OCI-LY7 (cell line): ENCODE data around the gene MEAK7.
"Not testable (repeated sequence)": the region's sequence is repeated elsewhere in the genome, so short reads cannot be mapped to it uniquely, and the experiment has no call there.

Experiments
- EZH2phosphoT487 ChIP-seq: fragments of 200-600 bp; sonication (generic); IDR thresholded peaks from 2 replicates; pipeline ENCODE4 v1.6.1; 2018; ENCODE audit warnings: low read depth, borderline replicate concordance, mild to moderate bottlenecking, mixed run types, antibody characterized with exemption, low read length, moderate library complexity, mixed read lengths
- TF ChIP-seq, protein P1 (sequence below): fragments of 200-600 bp; sonication (generic); conservative IDR thresholded peaks from 2 replicates; pipeline ENCODE4 v1.5.1; 2014; ENCODE audit warnings: mild to moderate bottlenecking, antibody characterized with exemption, low read length, moderate library complexity, mixed read lengths

DNA sequence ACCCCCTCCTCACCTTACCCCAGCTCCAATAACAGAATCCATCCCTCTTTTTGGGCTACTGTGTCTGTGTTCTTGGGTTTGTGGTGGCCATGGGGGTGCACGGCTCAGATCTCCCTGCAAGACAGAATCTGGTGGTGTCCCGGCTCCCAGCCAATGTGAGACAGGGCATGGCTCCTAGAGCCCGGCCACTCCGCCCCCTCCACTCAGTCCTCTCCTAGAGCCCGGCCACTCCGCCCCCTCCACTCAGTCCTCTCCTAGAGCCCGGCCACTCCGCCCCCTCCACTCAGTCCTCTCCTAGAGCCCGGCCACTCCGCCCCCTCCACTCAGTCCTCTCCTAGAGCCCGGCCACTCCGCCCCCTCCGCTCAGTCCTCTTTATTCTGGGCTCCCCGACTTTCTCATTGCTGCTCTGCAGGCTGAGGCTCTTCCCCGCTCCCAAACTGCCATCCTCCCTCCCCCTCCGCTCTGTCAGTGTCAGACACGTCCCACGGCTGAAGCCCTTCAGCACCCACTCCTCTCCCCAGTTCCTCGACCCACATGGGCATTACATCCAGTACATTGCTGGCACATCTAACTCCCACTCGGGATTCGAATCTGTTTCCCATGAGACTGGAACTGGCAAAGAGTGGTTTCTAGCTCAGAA, 20.6 kb upstream of the MEAK7 start:
- TF ChIP-seq, protein P1, sequence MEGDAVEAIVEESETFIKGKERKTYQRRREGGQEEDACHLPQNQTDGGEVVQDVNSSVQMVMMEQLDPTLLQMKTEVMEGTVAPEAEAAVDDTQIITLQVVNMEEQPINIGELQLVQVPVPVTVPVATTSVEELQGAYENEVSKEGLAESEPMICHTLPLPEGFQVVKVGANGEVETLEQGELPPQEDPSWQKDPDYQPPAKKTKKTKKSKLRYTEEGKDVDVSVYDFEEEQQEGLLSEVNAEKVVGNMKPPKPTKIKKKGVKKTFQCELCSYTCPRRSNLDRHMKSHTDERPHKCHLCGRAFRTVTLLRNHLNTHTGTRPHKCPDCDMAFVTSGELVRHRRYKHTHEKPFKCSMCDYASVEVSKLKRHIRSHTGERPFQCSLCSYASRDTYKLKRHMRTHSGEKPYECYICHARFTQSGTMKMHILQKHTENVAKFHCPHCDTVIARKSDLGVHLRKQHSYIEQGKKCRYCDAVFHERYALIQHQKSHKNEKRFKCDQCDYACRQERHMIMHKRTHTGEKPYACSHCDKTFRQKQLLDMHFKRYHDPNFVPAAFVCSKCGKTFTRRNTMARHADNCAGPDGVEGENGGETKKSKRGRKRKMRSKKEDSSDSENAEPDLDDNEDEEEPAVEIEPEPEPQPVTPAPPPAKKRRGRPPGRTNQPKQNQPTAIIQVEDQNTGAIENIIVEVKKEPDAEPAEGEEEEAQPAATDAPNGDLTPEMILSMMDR = not testable (repeated sequence)
- not testable (repeated sequence) for TF ChIP-seq EZH2phosphoT487
